Lung (tissue), 12 donors: ENCODE data around the gene RERE. TPM values are rescaled to one million over a fixed set of nuclear protein-coding genes. Genes with fewer than 3 reads are reported as not detected.

ENCODE experiments used
- ATAC-seq: fragments of 200-7000 bp; cut with Tn5 transposase; one replicate; pipeline ENCODE4 v1.9.1; 2020; ENCODE audit warnings: moderate number of reproducible peaks; ENCODE audit not compliant: insufficient read depth, low FRiP score
- DNase-seq, 3 donors: peaks; one replicate each; pipeline ENCODE4 v3.0.0-alpha.2; 2013 to 2017
- H3K27ac ChIP-seq, 2 donors: one replicate each; pipeline ENCODE4 v1.5.1; 2013; ENCODE audit warnings: mild to moderate bottlenecking in 2 of 2, moderate library complexity in 2 of 2, control low read depth in 1 of 2, inconsistent platforms in 1 of 2, low read depth in 1 of 2, low read length in 1 of 2
- H3K27me3 ChIP-seq, 3 donors: one replicate each; pipeline ENCODE4 v1.5.1; 2013; ENCODE audit warnings: low read length in 2 of 3; ENCODE audit not compliant: control insufficient read depth in 3 of 3, insufficient read depth in 3 of 3
- H3K36me3 ChIP-seq, 4 donors: one replicate each; pipeline ENCODE4 v1.5.1; 2013; ENCODE audit warnings: low read length in 4 of 4, mild to moderate bottlenecking in 1 of 4, moderate library complexity in 1 of 4; ENCODE audit not compliant: control insufficient read depth in 4 of 4, insufficient read depth in 4 of 4
- H3K4me1 ChIP-seq, 5 donors: one replicate each; pipeline ENCODE4 v1.5.1; 2013; ENCODE audit warnings: low read length in 5 of 5, mild to moderate bottlenecking in 2 of 5, moderate library complexity in 1 of 5; ENCODE audit not compliant: control insufficient read depth in 5 of 5, insufficient read depth in 5 of 5
- H3K4me3 ChIP-seq: one replicate; pipeline ENCODE4 v1.5.1; 2013; ENCODE audit warnings: mild to moderate bottlenecking, control low read depth, moderate library complexity
- H3K9ac ChIP-seq, 2 donors: one replicate each; pipeline ENCODE4 v1.5.1; 2013; ENCODE audit warnings: low read length in 2 of 2, control low read depth in 1 of 2; ENCODE audit not compliant: insufficient read depth in 1 of 2
- H3K9me3 ChIP-seq, 4 donors: one replicate each; pipeline ENCODE4 v1.5.1; 2013; ENCODE audit warnings: low read length in 3 of 4, mild to moderate bottlenecking in 1 of 4, moderate library complexity in 1 of 4; ENCODE audit not compliant: control insufficient read depth in 4 of 4, insufficient read depth in 3 of 4
- CTCF ChIP-seq: IDR thresholded peaks from 2 replicates; pipeline ENCODE4 v1.5.1; 2012; ENCODE audit warnings: mild to moderate bottlenecking; ENCODE audit errors: control extremely low read depth, extremely low read depth
- WGBS, 2 donors: extraction: QIAGEN DNeasy Blood & Tissue Kit; methylation state at CpG; one replicate each; pipeline ENCODE4 v1.1.7; 2013; 5-methylcytosine and 5-hydroxymethylcytosine counted together
- polyA plus RNA-seq, 2 donors: library from polyadenylated mRNA; stranded (reverse); fragments of 200-250 nt; gene quantifications; one replicate each; pipeline ENCODE4 v1.2.1, GENCODE V29; 2013
- total RNA-seq, 2 donors: library from RNA; depleted of rRNA in 1 of 2; stranded (reverse); fragments of >200 nt in 1 of 2; gene quantifications; one replicate each; pipeline ENCODE4 v1.2.1, GENCODE V29; 2014 to 2021
- donor health status: control.
- donor health status: control.
- donor health status: Bipolar disorder and iron deficiency.
- donor health status: healthy.
- donor health status: DM: yes; HTN: yes; CAD: no.

The RERE gene
- total and polyA plus RNA-seq, 4 donors, result 21.7 to 207 (median 57.5) TPM

- H3K4me3 ChIP-seq, result no peak overlapping the region
- H3K9me3 ChIP-seq, result no peaks in the 10 kb centered on the region
- ATAC-seq, result no peak
- no peaks in the 10 kb centered on the region for H3K27me3 ChIP-seq
- H3K4me1 ChIP-seq, result peaks cover 0 to 5% (median 0%) of the 10 kb centered on the region in 5 donors
- H3K9ac ChIP-seq, result no peak overlapping the region
- no peak for DNase-seq
- TF ChIP-seq CTCF, result no peak
- H3K27ac ChIP-seq, result no peak overlapping the region
- H3K36me3 ChIP-seq, result no peaks in the 10 kb centered on the region
- WGBS, 2 donors, result 92 to 97% methylated on average over 2 of the region's 2 CpGs
These were observed 34.5 kb downstream of the RERE start for GRCh38 chr1:8782955-8783354.

GRCh38 chr1:8782001-8782620 lies 35.3 kb downstream of the RERE start:
- DNase-seq (no peak), ATAC-seq (no peak)
- Histone ChIP-seq H3K27me3 (no peaks in the 10 kb centered on the region), H3K9me3 (no peaks in the 10 kb centered on the region), H3K4me3 (no peak overlapping the region), H3K9ac (no peak overlapping the region), H3K4me1 (peaks cover 0 to 5% (median 0%) of the 10 kb centered on the region in 5 donors), H3K36me3 (no peaks in the 10 kb centered on the region), H3K27ac (no peak overlapping the region)
- TF ChIP-seq CTCF, result no peak
- 61 to 65% methylated on average over 3 of the region's 3 CpGs for WGBS, 2 donors

GRCh38 chr1:8780405-8780804 lies 37.0 kb downstream of the RERE start:
- ATAC-seq (no peak), DNase-seq (no peak)
- Histone ChIP-seq H3K9ac (no peak overlapping the region), H3K27ac (no peak overlapping the region), H3K4me3 (no peak overlapping the region), H3K36me3 (no peaks in the 10 kb centered on the region), H3K4me1 (peaks cover 0 to 5% (median 0%) of the 10 kb centered on the region in 5 donors), H3K27me3 (no peaks in the 10 kb centered on the region), H3K9me3 (no peaks in the 10 kb centered on the region)
- 59 to 77% methylated on average over 1 of the region's 1 CpG for WGBS, 2 donors
- TF ChIP-seq CTCF, result no peak

- H3K9ac ChIP-seq, result no peak overlapping the region
- H3K36me3 ChIP-seq, result no peaks in the 10 kb centered on the region
- DNase-seq (no peak), ATAC-seq (no peak)
- TF ChIP-seq CTCF, result no peak
- no peaks in the 10 kb centered on the region for H3K9me3 ChIP-seq
- no peak overlapping the region for H3K4me3 ChIP-seq
- H3K4me1 ChIP-seq, result peaks cover 0 to 5% (median 0%) of the 10 kb centered on the region in 5 donors
- H3K27me3 ChIP-seq, result no peaks in the 10 kb centered on the region
- H3K27ac ChIP-seq, result no peak overlapping the region
These were observed 39.6 kb downstream of the RERE start for GRCh38 chr1:8777867-8778266.
